Fibroblast of the conjunctiva (primary cell): ENCODE measurements around the gene FCRLB.
"Not testable (repeated sequence)": the region's sequence is repeated elsewhere in the genome, so short reads cannot be mapped to it uniquely, and the experiment has no call there.

ENCODE experiments used
- DNase-seq: peaks from one replicate; pipeline ENCODE4 v3.0.0-alpha.2; 2010; ENCODE audit warnings: low read depth

FCRLB gene, protein sequence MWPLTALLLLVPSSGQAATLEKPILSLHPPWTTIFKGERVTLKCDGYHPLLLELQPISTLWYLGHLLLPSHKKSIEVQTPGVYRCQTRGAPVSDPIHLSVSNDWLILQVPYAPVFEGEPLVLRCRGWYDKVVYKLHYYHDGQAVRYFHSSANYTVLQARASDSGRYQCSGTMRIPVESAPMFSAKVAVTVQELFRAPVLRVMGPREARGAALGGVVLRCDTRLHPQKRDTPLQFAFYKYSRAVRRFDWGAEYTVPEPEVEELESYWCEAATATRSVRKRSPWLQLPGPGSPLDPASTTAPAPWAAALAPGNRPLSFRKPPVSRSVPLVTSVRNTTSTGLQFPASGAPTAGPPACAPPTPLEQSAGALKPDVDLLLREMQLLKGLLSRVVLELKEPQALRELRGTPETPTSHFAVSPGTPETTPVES

DNA sequence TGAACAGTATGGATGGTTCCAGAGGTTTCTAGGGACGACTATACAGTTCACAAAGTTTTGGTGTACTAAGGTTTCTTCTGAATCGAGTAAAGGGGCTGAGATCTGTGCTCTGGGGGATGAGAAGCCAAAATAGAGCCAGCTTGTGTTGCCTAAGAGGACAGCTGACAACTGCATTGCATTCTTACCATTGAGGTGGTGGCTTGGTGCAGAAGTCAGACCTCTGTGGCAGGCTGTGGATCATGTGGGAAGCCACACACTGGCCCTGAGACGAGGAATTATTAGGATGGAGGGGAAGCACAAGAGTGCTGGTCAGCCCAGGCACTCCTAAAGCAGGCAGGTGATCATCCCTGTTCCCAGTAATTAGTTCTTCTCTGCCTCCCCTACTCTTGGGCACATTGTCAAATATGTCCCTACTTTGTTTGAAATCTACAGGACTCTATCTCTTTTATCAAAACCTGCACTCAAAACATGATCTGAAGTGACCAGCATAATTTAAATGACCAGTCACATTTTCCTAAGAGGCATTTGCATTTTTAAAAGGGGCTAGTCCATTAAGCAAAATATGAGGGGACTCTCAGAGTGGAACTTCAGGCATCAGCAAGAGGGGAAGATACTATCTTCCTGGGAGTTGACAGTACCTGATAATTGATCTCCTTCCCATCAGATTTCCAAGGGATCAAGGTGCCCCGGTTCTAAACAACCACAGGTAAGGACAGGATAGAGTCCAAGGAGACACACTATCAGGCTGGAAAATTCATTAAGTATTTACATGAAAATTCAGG, at the start of gene FCRLB:
FCRLB (plus strand) TSS at position 589 of the 782 bp plus-strand sequence. CDS start 1,129 bp downstream, outside the sequence.
- no peak for DNase-seq

DNA sequence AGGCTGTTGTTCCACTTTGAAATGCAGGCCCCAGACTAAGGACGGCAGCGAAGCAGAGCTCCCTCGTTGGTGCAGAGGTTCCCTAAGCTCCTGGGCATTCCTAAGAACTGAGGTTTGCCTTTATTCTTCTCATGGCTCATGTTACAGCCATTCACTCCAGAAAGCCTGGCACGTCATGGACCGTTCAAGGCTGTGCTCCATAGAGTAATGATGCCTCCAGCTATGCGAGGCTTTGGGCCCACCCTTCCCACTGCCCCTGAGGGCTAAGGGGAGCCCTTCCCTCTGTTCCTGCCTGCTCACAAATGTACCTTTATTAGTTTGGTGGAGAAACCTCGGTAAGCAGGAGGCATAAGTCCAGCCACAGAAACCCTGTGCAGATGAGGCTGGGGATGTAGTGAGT, 47.9 kb upstream of the FCRLB start:
- not testable (repeated sequence) for DNase-seq

DNA sequence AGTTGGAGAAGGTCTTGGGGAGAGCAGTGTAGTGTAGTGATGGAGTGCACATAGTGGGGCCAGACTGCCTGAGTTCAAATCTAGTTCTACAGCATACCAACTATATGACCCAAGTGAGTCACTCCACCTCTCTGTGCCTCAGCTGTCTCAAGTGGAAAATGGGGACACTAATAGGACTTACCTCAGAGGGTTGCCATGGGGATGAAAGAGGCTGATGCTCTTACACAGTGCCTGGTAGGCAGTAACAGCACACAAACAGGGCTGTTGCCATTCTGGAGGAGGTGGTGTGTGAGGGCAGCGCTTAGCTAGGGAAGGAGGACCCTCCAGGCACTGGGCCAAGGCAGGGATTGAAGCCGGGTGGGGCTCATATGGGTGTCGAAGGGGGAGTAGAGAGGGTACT, 46.9 kb upstream of the FCRLB start:
- not testable (repeated sequence) for DNase-seq

DNA sequence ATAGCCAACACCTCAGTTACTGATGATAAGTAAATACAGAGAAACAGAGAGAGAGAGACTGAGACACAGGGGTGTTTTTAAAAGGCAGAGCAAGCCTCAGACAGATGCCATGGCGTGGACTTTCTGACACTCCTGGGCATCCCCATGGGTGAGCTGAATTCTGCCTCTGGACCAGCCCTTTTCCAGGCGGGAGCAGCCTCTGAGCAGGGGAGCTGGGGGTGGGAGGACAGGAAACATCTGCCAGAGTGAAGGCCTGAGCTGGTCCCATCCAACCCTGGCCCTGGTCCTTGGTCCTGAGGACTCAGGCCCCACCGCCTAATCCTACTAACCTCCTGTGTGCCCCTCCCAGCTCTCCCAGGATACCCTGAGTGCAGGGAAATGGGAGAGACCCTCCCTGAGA, 46.4 kb upstream of the FCRLB start:
- DNase-seq, result not testable (repeated sequence)

DNA sequence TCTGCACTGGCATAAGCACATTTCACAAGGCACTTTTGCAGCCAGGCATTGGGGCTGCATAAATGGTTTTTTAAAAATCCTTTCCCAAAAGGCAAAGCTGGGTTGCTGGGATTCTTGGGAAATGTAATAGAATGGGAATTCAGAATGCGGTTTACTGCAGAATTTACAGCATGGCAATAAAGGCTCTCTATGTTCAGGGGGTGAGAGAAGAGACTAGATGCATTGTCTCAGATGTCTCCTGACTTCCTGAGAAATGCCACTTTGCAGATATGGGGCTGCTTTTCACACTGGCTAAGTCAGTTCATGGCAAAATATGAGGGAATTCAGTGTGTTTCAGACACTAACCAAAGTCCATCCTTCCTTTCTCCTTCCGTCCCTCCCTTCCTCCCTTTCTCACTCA, 44.9 kb upstream of the FCRLB start:
- no peak for DNase-seq

DNA sequence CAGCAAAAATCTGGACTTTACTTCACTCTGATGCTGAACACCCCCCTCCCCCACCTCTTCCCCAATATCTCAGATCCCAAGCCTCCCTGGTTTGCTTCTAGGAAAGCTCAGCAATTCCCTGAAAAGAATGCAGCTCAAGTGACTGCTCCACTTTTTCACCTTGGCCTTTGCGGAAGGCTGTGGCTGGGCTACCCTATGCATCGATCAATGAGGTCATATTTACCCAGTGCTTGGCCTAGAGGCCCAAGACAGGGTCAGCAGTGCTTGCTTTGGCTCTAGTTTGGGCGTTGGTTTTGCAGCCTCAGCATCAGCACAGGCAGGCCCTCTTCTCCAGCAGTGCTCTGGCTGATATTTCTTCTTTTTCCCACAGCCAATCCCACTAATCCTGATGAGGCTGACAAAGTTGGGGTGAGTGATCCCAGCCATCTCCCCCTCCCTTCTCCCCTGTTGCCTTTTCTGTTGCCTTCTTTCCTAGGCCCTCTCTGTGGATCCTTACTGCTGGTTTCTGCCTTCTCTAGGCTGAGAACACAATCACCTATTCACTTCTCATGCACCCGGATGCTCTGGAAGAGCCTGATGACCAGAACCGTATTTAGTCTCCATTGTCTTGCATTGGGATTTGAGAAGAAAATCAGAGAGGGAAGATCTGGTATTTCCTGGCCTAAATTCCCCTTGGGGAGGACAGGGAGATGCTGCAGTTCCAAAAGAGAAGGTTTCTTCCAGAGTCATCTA, 44.2 kb upstream of the FCRLB start:
- DNase-seq, result no peak

DNA sequence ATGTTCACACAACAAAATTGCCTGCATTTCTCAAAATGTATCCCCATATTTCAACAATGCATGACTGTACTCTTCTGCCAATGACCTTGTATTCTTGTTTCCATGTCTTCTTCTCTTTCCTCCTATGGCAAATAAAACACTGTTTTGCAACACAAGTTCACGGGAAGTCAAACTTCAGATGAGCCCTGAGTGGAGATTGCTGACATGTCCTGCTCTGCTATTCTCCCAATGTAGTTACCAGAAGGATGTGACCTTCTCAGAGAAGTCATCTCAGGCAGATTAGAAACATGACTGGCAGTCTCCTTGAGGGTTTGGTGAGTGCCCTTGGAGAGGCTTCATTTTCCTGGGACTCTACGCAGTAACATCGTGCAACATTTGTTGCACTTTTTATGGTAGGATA, 42.8 kb upstream of the FCRLB start:
- DNase-seq, result no peak

DNA sequence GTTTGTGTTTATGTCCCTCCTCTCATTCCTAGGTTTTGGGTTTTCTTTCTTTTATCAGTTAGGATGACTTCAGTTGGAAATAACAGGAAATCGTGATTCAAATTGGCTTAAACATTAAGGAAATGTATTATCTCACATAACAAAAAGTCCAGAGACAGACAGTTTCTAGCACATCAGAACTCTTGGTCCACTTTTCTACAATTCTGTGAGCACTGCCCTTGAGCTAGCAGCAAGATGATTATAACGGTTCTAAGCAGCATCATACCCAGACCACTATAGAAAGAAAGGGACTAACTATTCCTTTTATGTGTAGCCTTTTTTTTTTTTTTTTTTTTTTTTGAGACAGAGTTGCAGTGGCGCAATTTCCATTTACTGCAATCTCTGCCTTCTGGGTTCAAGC, 39.5 kb upstream of the FCRLB start:
- DNase-seq, result no peak

DNA sequence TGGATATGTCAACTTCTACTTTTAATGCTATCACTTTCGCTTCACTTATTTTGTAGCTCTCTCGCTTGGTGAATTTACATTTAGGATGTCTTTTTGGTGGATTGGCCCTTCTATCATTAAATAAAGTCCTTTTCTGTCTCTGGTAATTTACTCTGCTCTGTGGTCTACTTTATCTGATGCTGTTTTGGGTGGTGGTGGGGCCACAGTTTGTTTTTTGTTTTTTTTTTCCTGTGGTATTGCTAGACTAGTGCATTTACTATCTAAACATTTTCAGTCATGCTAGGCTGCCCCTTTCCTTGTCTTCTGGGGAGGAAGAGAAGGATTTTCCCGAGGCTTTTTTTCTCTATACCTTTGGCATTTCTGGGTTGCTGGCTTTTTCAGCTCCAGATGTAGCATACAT, 32.4 kb upstream of the FCRLB start:
- no peak for DNase-seq

DNA sequence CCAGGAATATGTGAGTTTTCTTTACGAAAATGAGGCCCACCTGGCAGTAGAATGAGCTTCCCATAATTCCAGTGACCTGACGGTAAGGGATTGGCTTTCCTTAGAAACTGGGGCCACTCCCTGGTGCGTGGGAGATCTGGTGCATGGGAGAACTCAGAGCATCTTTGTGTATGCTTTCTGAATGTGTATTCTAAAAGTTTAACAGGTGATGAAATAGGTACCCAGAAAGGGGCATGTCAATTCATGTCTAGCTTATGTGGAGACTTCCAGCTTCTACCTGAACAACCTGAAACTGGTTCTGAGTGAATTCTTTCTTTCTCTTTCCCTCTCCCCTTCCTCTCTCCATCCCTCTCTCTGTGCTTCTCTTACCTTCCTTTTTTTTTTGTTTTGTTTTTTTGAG, 29.5 kb upstream of the FCRLB start:
- DNase-seq, result no peak

DNA sequence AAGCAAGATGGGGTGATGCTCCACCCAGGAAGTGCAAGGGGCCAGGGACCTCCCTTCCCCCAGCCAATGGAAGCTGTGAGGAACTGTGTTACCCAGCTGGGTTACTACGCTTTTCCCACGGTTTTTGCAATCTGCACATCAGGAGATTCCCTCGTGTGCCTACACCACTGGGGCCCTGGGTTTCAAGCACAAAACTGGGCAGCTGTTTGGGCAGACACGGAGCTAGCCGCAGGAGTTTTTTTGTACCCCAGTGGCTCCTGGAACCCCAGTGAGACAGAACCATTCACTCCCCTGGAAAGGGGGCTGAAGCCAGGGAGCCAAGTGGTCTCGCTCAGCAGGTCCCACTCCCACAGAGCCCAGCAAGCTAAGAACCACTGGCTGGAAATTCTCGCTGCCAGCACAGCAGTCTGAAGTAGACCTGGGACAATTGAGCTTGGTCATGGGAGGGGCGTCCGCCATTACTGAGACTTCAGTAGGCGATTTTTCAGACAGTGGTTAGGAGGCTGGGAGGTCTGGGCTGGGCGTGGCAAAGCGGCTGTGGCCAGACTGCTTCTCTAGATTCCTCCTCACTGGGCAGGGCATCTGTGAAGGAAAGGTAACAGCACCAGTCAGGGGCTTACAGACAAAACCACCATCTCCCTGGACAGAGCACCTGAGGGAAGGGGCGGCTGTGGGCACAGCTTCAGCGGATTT, 28.2 kb upstream of the FCRLB start:
- DNase-seq, result not testable (repeated sequence)

DNA sequence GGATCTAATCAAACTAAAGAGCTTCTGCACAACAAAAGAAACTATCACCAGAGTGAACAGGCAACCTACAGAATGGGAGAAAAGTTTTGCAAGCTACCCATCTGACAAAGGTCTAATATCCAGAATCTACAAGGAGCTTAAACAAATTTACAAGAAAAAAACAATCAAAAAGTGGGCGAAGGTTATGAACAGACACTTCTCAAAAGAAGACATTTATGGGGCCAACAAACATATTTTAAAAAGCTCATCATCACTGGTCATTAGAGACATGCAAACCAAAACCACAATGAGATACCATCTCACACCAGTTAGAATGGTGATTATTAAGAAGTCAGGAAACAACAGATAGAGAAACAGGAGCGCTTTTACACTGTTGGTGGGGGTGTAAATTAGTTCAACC, 23.0 kb upstream of the FCRLB start:
- DNase-seq, result not testable (repeated sequence)

DNA sequence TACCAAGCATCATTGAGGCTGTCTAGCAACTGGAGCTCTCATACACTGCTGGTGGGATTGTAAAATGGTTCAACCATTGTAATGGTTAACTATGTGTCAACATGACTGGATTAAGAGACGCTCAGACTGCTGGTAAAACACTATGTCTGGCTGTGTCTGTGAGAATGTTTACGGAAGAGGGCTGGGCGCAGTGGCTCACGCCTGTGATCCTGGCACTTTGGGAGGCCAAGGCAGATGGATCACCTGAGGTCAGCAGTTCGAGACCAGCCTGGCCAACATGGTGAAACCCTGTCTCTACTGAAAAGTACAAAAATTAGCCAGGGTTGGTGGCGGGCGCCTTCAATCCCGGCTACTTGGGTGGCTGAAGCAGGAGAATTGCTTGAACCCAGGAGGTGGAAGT, 19.1 kb upstream of the FCRLB start:
- DNase-seq, result no peak

DNA sequence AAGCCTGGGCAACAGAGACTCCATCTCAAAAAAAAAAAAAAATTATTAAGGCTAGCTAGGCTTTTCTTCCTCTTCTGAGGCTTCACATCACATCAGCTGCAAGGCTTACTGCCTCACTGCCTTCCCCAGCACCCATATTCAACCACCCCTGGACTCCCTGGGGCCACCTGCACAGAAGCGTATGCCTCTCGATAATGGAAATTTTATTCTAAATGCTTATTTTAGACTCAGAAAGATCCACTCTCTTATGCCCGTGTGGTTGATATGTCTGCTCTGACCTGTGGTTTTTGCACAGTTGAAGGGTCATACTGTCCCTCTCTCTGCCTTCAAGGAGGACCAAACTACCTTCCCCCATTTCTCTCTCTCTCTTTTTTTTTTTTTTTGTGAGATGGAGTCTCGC, 15.8 kb upstream of the FCRLB start:
- no peak for DNase-seq

DNA sequence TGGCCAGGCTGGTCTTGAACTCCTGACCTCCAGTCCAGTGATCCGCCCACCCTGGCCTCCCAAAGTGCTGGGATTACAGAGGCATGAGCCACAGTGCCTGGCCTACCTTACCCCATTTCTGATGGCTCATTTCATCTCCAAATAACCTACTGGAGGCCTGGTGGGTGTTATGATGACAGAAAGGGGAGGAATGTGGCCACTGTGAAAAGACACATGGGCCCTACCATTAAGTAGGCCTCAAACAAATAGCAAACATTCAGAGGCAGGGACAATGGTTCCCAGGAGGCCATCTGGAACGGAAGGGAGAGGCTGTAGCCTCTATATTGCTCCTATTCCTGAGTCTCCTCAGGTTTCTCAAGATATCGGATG, 15.2 kb upstream of the FCRLB start:
- DNase-seq, result no peak

DNA sequence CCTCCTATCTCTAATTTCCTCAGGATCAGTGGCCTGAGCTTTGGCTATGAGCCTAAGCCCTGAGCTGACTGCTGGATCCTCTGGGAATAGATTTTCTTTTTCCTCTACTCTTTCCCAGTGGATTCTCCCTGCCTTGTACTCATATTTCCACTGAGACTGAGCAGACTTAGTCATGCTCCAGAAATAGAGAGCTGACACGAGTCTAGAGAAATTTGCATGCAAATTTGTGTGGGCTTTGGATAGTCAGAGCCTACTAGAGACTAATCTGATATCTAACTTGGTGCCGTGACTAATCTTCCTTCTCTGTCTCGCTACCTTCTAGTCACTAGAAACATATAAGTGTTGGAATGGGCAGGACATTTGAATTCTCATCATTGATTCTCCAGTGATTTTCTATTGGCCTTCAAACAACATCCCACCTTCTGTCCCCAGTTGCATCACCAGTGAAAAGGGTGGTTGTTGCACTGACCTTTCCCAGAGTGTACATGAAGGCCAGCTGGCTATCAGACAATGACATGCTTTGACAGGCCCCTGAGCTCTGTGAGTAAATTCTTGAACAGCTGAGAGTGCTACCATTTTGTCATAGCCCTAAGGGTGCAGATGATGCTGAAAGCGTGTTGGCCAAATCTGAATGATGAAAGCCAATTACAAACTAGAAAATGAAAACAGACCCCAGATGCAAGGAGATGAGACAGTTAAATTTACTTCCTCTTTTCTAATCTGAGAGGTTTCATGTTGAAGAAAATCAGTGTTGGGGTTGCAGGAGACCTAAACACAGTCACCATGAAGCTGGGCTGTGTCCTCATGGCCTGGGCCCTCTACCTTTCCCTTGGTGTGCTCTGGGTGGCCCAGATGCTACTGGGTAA, 14.6 kb upstream of the FCRLB start, which contains the start of gene FCRLA:
FCRLA (plus strand) TSS at position 748 of the 866 bp plus-strand sequence; CDS start at position 784, 36 bp downstream.
- DNase-seq, result no peak

DNA sequence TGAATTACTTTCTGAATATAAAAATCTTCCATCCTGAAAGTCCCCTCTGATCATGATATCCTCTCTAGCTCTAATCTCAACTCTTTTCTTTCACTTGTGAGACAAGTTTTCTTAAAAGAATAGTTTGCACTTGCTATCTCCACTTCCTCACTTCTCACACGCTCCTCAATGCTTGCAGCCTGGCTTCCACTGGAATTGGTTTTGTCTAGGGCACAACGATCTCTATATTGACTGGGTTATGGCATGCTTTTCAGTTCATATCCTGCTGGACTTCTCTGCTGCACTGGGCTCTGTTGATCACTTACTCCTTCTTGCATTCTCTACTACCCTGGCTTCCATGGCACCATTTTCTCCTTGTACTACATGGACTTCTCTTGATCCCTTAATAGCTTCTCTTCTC, 13.8 kb upstream of the FCRLB start:
- no peak for DNase-seq

DNA sequence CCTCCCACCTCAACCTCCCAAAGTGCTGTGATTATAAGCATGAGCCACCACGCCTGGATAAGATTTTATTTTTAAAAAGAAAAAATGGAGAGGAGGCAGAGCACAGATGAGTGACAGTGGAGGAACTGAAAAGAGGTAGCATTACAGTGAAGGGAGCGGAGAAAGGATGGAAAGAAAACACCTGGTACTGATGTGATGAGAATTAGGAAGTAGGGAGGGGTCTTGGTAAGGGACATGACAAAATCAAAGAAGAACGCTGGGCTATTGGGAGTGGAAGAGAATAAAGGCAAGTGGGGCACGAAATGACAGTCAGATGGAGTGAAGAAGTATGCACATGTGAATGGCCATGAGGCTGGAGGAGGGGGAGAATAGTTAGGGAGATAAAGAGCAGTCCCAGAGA, 12.0 kb upstream of the FCRLB start:
- no peak for DNase-seq

DNA sequence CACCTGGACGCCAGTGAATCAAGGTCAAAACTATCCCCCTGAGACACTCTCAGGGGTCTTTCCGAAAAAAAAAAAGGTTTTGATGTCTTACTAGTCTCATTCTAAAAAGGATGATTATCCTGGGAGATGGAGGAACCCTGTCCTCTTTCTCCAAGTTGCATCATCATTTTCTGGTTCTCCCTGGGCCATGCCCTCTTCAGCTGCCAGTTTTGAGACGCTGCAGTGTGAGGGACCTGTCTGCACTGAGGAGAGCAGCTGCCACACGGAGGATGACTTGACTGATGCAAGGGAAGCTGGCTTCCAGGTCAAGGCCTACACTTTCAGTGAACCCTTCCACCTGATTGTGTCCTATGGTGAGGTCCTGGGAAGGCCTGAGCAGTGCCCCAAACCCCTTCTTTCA, 10.8 kb upstream of the FCRLB start:
- DNase-seq, result no peak

DNA sequence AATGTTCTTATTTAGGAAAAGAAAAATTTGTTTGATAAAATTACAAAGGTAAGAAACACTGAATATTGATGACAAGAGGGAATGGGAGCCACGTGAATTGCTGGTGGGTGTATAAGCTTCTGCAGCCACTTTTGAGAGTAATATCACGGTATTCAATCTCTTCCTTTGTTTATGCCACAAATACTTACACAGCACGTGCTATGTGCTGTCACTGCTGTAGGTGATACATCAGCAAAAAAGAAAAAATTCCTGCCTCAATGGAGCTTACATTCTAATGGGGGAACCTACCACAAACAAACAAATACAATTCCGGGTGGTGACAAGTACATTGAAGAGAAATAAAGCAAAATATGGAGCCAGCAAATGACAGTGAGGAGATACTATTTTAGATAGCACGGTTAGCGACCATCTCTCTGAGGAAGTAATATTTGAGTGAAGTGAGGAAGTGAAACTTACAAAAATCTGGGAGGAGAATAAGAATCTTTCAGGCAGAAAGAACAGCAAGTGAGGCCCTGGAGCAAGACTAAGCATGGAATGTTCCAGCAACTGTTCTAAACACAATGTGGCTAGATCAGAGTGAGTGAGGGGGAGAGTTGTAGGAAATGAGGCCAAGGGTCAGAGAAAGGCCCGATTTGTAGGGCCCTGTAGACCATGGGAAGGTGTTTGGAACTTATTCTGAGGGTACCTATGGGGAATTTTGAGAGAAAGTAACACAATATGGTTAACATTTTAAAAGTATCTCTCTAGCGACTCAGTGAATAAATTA, 2.6 kb upstream of the FCRLB start:
- no peak for DNase-seq

DNA sequence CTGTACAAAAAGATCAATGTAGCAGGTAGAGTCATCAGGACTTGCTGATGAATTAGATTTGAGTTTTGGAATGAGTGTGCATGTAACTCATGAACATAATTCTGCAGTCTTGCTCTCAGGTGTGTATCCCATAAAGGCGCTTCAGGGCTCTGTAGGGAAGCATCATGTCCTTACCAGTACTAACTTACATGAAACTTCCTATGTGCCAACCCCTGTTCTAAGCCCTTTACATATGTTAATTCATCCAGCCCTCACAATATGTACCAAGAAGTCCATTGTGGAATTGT, 2.1 kb upstream of the FCRLB start:
- no peak for DNase-seq
